Measurements from ENCODE around the gene TSC22D4. TPM values are rescaled to one million over a fixed set of nuclear protein-coding genes. Genes with fewer than 3 reads are reported as not detected.
A peak's percentile ranks its signal among the peaks of the same experiment; 100 is the strongest.

TSC22D4 gene
- polyA plus RNA-seq, 1 of the 3 experiments (the other 2 are of a cell fraction), result 32.7 TPM

DNA sequence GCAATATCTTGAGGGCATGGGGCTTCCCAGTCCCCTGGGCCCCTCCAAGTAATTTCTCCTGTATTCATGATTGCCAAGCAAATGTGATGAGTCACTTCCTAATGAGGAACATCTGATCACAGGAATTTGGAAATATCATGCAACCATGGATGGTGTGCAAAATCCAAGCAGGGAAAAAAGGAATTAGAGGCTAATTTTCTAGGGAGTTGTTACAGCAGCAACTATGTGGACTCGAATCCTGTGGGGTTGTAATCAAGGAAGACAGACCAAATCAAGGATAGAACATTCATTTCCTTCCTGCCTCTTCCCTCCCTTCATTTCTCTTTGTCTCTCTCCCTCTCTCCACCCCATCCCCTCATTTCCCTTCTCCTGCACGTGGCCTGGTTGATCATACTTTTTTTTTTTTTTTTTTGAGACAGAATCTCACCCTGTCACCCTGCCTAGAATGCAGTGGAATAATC, 36.1 kb upstream of the TSC22D4 start (continued):
- TF ChIP-seq CHD2 (IDR thresholded peaks at IDR 0.05; ENCODE audit: low read length, partially characterized antibody) (no peak), RAD21 (IDR thresholded peaks at IDR 0.05; ENCODE audit: low read length) (no peak), FOXM1 (IDR thresholded peaks at IDR 0.05; ENCODE audit: low read depth) (no peak), FOSL2 (IDR thresholded peaks at IDR 0.05; ENCODE audit: borderline replicate concordance, low read depth) (peak; percentile 90), JUND (IDR thresholded peaks at IDR 0.05) (peak; percentile 86; the same call in 1 of the 2 replicates), SMC3 (IDR thresholded peaks at IDR 0.05; ENCODE audit: low read depth, low read length) (no peak), MXI1 (IDR thresholded peaks at IDR 0.05; ENCODE audit: low read depth, low read length) (no peak)
- TF ChIP-seq, protein P1, sequence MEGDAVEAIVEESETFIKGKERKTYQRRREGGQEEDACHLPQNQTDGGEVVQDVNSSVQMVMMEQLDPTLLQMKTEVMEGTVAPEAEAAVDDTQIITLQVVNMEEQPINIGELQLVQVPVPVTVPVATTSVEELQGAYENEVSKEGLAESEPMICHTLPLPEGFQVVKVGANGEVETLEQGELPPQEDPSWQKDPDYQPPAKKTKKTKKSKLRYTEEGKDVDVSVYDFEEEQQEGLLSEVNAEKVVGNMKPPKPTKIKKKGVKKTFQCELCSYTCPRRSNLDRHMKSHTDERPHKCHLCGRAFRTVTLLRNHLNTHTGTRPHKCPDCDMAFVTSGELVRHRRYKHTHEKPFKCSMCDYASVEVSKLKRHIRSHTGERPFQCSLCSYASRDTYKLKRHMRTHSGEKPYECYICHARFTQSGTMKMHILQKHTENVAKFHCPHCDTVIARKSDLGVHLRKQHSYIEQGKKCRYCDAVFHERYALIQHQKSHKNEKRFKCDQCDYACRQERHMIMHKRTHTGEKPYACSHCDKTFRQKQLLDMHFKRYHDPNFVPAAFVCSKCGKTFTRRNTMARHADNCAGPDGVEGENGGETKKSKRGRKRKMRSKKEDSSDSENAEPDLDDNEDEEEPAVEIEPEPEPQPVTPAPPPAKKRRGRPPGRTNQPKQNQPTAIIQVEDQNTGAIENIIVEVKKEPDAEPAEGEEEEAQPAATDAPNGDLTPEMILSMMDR (IDR thresholded peaks at IDR 0.05), result no peak
- TF ChIP-seq, protein P2, sequence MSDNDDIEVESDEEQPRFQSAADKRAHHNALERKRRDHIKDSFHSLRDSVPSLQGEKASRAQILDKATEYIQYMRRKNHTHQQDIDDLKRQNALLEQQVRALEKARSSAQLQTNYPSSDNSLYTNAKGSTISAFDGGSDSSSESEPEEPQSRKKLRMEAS (IDR thresholded peaks at IDR 0.05; ENCODE audit: low read depth), result peak; percentile 83

DNA sequence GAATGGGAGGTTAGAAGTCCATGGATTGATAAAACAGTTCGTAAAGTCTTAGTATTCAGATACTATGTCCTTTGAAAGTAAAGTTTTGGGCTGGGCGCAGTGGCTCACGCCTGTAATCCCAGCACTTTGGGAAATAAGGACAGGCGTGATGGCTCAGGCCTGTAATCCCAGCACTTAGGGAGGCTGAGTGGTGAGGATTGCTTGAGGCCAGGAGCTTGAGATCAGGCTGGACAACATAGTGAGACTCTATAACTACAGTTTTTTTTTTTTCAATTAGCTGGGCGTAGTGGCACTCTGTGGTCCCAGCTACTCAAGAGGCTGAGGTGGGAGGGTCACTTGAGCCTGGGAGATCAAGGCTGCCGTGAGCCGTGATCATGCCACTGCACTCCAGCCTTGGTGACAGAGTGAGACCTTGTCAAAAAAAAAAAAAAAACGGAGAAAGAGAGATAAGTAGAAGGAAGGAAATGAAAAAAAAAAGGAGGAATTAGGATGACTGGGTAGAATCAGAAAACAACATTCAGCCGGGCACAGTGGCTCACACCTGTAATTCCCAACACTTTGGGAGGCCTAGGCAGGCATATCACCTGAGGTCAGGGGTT, 34.3 kb upstream of the TSC22D4 start:
- no peaks in the 10 kb centered on the region for H3F3A ChIP-seq (replicated peaks; ENCODE audit: insufficient read depth)
- H3K27me3 ChIP-seq (ENCODE audit: insufficient read depth), result no peaks in the 10 kb centered on the region
- 95% methylated on average over 9 of the region's 9 CpGs for WGBS (ENCODE audit: low lambda C conversion rate)
- H3K9me3 ChIP-seq, result no peaks in the 10 kb centered on the region
- no peaks in the 10 kb centered on the region for H3K9me2 ChIP-seq
- no peak overlapping the region for H3K27ac ChIP-seq (ENCODE audit: low read depth in 2 of 2, low read length in 1 of 2)
- DNase-seq, result no peak
- TF ChIP-seq MEF2A (IDR thresholded peaks at IDR 0.05; ENCODE audit: borderline replicate concordance, low read depth), result no peak
- TF ChIP-seq, protein P3, sequence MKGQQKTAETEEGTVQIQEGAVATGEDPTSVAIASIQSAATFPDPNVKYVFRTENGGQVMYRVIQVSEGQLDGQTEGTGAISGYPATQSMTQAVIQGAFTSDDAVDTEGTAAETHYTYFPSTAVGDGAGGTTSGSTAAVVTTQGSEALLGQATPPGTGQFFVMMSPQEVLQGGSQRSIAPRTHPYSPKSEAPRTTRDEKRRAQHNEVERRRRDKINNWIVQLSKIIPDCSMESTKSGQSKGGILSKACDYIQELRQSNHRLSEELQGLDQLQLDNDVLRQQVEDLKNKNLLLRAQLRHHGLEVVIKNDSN (IDR thresholded peaks at IDR 0.05; ENCODE audit: borderline replicate concordance, low read depth), result no peak
- no peak for TF ChIP-seq NRF1 (IDR thresholded peaks at IDR 0.05; ENCODE audit: low read depth, low read length)
- TF ChIP-seq, protein P4, sequence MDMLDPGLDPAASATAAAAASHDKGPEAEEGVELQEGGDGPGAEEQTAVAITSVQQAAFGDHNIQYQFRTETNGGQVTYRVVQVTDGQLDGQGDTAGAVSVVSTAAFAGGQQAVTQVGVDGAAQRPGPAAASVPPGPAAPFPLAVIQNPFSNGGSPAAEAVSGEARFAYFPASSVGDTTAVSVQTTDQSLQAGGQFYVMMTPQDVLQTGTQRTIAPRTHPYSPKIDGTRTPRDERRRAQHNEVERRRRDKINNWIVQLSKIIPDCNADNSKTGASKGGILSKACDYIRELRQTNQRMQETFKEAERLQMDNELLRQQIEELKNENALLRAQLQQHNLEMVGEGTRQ (IDR thresholded peaks at IDR 0.05; ENCODE audit: borderline replicate concordance, low read depth, low read length), result no peak
- TF ChIP-seq EZH2phosphoT487 (IDR thresholded peaks at IDR 0.05; ENCODE audit: borderline replicate concordance, low read depth), result no peak
- TF ChIP-seq SIN3A (IDR thresholded peaks at IDR 0.05; ENCODE audit: borderline replicate concordance, low read depth, low read length), result no peak
- no peak for TF ChIP-seq TEAD4 (IDR thresholded peaks at IDR 0.05; ENCODE audit: borderline replicate concordance, insufficient read depth)
- TF ChIP-seq EP300 (IDR thresholded peaks at IDR 0.05; ENCODE audit: borderline replicate concordance in 1 of 2, low read depth in 1 of 2, low read length in 1 of 2), result no peak
- no peak for TF ChIP-seq ELF1 (IDR thresholded peaks at IDR 0.05)
- H2AFZ ChIP-seq (ENCODE audit: low read depth), result no peak overlapping the region
- CTCF ChIA-PET, result interaction anchor here (0.7 to 1.4 kb wide), 3 partner anchors 23 to 44 kb away, joined by 3 to 6 read pairs (median 3); no protein-coding TSS in a partner anchor
- peaks cover 12 to 18% of the 10 kb centered on the region in 2 experiments; a peak in 3 of 4 replicates for H3K4me1 ChIP-seq (ENCODE audit: control insufficient read depth in 1 of 2, insufficient read depth in 2 of 2, low read depth in 1 of 2, low read length in 1 of 2)
- H3K4me3 ChIP-seq (ENCODE audit: low read depth in 2 of 2, low read length in 1 of 2), result no peak overlapping the region
- no peak overlapping the region for H3K9ac ChIP-seq
- H3K4me2 ChIP-seq, result no peak overlapping the region
- H3K79me2 ChIP-seq (ENCODE audit: insufficient read depth), result no peaks in the 10 kb centered on the region
- no peaks in the 10 kb centered on the region for H4K20me1 ChIP-seq (ENCODE audit: insufficient read depth)
- no peaks in the 10 kb centered on the region for H3K36me3 ChIP-seq (replicated peaks in 1 of 2; ENCODE audit: control insufficient read depth in 1 of 2, insufficient read depth in 2 of 2, low read length in 1 of 2)
- POLR2A ChIA-PET, result no interaction called here
